Thyroid gland (tissue), 4 donors: ENCODE data around the gene LSM14B. TPM values are rescaled to one million over a fixed set of nuclear protein-coding genes. Genes with fewer than 3 reads are reported as not detected.

Source experiments
- DNase-seq, 2 donors: peaks; one replicate each; pipeline ENCODE4 v3.0.0-alpha.2; 2019
- H3K27ac ChIP-seq, 3 donors: fragments of 200-600 bp; sonication (generic); 1 replicate in 2 of 3; 2 replicates in 1 of 3; pipeline ENCODE4 v1.5.1; 2016 to 2019; ENCODE audit warnings: mild to moderate bottlenecking in 1 of 3, moderate library complexity in 1 of 3
- H3K27me3 ChIP-seq: fragments of 200-600 bp; sonication (generic); one replicate; pipeline ENCODE4 v1.5.1; 2019
- H3K36me3 ChIP-seq, 2 donors: fragments of 200-600 bp; sonication (generic); one replicate each; pipeline ENCODE4 v1.5.1; 2016 to 2019
- H3K4me1 ChIP-seq, 2 donors: fragments of 200-600 bp; sonication (generic); one replicate each; pipeline ENCODE4 v1.5.1; 2017 to 2019
- H3K4me3 ChIP-seq, 3 donors: fragments of 200-600 bp; sonication (generic); replicated peaks in 1 of 3; 1 replicate in 2 of 3; 2 replicates in 1 of 3; pipeline ENCODE4 v1.5.1; 2016; ENCODE audit warnings: mild to moderate bottlenecking in 1 of 3
- H3K9me3 ChIP-seq: fragments of 200-600 bp; sonication (generic); one replicate; pipeline ENCODE4 v1.5.1; 2017
- POLR2A ChIP-seq, 2 donors: fragments of 450-650 bp; IDR thresholded peaks; one replicate each; pipeline ENCODE4 v1.6.1; 2017; ENCODE audit warnings: antibody characterized with exemption in 2 of 2, mild to moderate bottlenecking in 2 of 2, moderate library complexity in 1 of 2
- WGBS, 2 donors: methylation state at CpG; one replicate each; pipeline ENCODE4 v1.1.5; 2017; 5-methylcytosine and 5-hydroxymethylcytosine counted together
- intact Hi-C: fragments of 100-400 bp; cut with DNase I; formaldehyde crosslinking; loops from one replicate; pipeline ENCODE4 v1.15.1; 2023
- total RNA-seq, 4 donors: library from RNA; depleted of rRNA; stranded (reverse); fragments of >200 nt; gene quantifications; one replicate each; pipeline ENCODE4 v1.2.3, GENCODE V29; 2016
- TF ChIP-seq, protein P1 (sequence below), 6 experiments: fragments of 200-600 bp in 3 of 6; fragments of 450-650 bp in 3 of 6; sonication (generic) in 3 of 6; IDR thresholded peaks; one replicate each; pipeline ENCODE4 v1.5.1; 2016 to 2019; ENCODE audit warnings: antibody characterized with exemption in 6 of 6, mild to moderate bottlenecking in 2 of 6, inconsistent platforms in 1 of 6, moderate library complexity in 1 of 6

Gene LSM14B
- total RNA-seq, 4 donors from 2014 or later = 25.3 to 27.9 (median 25.6) TPM

DNA sequence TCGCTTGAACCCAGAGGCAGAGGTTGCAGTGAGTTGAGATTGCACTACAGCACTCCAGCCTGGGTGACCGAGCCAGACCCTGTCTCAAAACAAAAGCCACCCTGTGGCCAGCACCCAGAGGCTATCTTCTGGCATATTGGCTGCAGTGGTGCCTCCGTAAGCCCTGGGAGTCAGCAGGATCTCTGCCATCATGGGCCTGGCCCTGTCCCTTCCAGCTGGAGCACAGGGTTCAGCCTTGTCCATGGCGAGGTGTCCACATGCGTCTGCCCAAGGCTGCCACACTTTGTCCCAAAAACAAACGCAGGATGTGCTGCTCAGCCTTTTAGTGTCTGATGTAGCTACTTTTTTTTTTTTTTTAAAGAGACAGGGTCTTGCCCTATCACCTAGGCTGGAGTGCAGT is 45.2 kb downstream of the LSM14B start:
- no peak for DNase-seq
- Histone ChIP-seq H3K9me3 (no peaks in the 10 kb centered on the region), H3K27ac (no peak overlapping the region), H3K36me3 (peaks cover 33 to 42% of the 10 kb centered on the region in 2 donors), H3K4me1 (no peaks in the 10 kb centered on the region), H3K27me3 (no peaks in the 10 kb centered on the region), H3K4me3 (no peak overlapping the region)
- whole genome bisulfite sequencing, 2 donors = 84 to 89% methylated on average over 6 of the region's 6 CpGs
- intact Hi-C loops = no loop called here
- TF ChIP-seq POLR2A (IDR thresholded peaks at IDR 0.05) = no peak
- TF ChIP-seq, protein P1, sequence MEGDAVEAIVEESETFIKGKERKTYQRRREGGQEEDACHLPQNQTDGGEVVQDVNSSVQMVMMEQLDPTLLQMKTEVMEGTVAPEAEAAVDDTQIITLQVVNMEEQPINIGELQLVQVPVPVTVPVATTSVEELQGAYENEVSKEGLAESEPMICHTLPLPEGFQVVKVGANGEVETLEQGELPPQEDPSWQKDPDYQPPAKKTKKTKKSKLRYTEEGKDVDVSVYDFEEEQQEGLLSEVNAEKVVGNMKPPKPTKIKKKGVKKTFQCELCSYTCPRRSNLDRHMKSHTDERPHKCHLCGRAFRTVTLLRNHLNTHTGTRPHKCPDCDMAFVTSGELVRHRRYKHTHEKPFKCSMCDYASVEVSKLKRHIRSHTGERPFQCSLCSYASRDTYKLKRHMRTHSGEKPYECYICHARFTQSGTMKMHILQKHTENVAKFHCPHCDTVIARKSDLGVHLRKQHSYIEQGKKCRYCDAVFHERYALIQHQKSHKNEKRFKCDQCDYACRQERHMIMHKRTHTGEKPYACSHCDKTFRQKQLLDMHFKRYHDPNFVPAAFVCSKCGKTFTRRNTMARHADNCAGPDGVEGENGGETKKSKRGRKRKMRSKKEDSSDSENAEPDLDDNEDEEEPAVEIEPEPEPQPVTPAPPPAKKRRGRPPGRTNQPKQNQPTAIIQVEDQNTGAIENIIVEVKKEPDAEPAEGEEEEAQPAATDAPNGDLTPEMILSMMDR (IDR thresholded peaks at IDR 0.05) = no peak

DNA sequence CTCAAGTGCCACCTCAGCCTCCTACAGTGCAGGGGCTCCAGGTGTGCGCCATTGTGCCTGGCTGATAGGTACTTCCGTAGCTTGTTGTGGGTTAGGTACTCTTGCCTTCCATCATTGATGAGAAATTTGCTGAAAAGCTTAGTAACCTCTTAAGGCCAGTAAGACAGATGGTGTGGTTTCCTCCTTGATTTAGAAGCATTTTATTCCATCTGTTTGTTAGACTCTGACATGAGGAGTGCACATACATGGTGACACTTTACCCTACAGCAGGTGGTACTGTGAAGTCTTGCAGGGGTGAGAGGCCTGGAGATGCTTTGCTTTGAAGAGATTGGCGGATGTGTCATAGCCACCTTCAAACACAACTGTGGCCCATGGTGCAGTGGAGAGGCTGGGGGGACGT is 45.8 kb downstream of the LSM14B start:
- H3K9me3 ChIP-seq = no peaks in the 10 kb centered on the region
- no peaks in the 10 kb centered on the region for H3K27me3 ChIP-seq
- 77 to 98% methylated on average over 4 of the region's 4 CpGs for WGBS, 2 donors
- no peak for DNase-seq
- no peak overlapping the region for H3K4me3 ChIP-seq
- intact Hi-C loops = no loop called here
- no peaks in the 10 kb centered on the region for H3K4me1 ChIP-seq
- no peak overlapping the region for H3K27ac ChIP-seq
- no peak for TF ChIP-seq POLR2A (IDR thresholded peaks at IDR 0.05)
- TF ChIP-seq, protein P1 (IDR thresholded peaks at IDR 0.05) = no peak
- H3K36me3 ChIP-seq = peaks cover 33 to 36% of the 10 kb centered on the region in 2 donors

DNA sequence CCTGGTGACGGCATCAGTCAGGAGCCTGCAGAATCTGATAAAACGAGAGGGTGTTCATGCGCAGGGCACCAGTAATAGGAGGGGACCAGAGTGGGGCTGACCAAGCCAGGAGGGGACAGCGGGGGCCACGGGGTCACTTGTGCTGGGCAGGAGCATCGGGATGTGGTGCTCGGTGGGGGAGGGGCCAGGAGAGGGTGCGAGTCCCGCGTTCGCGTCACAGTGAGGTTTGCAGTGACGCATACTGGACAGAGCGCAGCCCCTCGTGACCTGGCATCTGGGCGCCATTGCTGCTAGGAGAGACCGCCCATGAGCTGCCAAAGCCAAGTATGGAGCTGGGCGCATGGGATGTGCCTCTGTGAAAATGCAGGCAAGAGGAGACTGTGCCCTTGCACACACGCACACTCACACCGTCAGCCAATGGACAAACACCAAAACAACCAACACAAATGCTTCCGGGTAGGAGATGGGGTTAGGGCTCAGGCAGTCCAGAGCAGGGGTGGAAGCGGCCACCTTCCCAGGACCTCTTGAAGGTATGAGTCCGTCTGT is 46.7 kb downstream of the LSM14B start:
- H3K27me3 ChIP-seq = no peaks in the 10 kb centered on the region
- H3K9me3 ChIP-seq = no peaks in the 10 kb centered on the region
- peaks cover 30 to 31% of the 10 kb centered on the region in 2 donors for H3K36me3 ChIP-seq
- WGBS, 2 donors = 78 to 97% methylated on average over 17 to 23 of the region's 23 CpGs
- intact Hi-C loops = no loop called here
- TF ChIP-seq, protein P1 (IDR thresholded peaks at IDR 0.05) = no peak
- TF ChIP-seq POLR2A (IDR thresholded peaks at IDR 0.05) = no peak
- H3K4me3 ChIP-seq = no peak overlapping the region
- H3K27ac ChIP-seq = no peak overlapping the region
- H3K4me1 ChIP-seq = no peaks in the 10 kb centered on the region
- no peak for DNase-seq

DNA sequence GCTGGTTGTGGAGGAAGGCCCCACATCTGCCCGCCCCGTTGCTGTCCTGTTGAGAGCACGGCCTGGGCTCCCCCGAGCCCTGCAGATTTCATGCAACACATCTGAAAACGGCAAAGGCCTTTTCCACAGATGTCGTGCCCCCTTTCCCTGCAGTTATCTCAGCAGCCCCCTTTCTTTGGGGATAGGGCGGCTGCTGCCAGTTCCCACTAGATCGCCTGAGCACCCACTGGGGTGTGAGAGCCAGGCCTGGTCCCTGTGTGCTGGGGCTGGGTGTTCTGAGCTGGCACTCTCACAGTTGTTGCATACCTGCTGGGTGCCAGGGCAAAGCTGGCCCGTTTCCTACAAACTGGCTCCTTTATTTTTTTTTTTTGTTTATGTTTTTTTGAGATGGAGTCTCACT is 48.3 kb downstream of the LSM14B start:
- 86 to 89% methylated on average over 9 of the region's 9 CpGs for WGBS, 2 donors
- no peaks in the 10 kb centered on the region for H3K27me3 ChIP-seq
- intact Hi-C loops = no loop called here
- H3K27ac ChIP-seq = no peak overlapping the region
- no peak overlapping the region for H3K4me3 ChIP-seq
- TF ChIP-seq, protein P1 (IDR thresholded peaks at IDR 0.05) = no peak
- TF ChIP-seq POLR2A (IDR thresholded peaks at IDR 0.05) = no peak
- no peak for DNase-seq
- no peaks in the 10 kb centered on the region for H3K9me3 ChIP-seq
- no peaks in the 10 kb centered on the region for H3K4me1 ChIP-seq
- peaks cover 16 to 21% of the 10 kb centered on the region in 2 donors for H3K36me3 ChIP-seq

DNA sequence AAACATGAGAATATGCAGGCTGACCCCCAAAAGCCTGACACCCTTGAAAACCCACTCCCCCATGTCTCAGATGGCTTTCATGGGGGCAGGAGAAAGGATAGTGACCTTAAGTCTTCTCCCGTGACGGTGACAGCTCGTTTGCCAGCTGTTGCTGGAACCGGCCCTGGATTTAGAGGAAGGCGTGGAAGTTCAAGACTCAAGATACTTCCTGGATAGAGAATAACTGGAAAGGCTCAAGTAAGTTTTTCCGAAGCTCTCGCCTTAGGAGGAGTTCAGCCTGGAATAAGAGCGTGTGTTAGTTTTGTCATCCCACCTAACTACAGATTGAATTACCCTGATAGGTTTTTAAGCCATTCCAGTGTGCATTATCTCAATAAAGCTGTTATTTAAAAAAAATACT is 49.0 kb downstream of the LSM14B start:
- no peaks in the 10 kb centered on the region for H3K9me3 ChIP-seq
- H3K4me3 ChIP-seq = no peak overlapping the region
- peaks cover 9 to 14% of the 10 kb centered on the region in 2 donors for H3K36me3 ChIP-seq
- H3K4me1 ChIP-seq = no peaks in the 10 kb centered on the region
- no peak overlapping the region for H3K27ac ChIP-seq
- intact Hi-C loops = no loop called here
- no peaks in the 10 kb centered on the region for H3K27me3 ChIP-seq
- no peak for DNase-seq
- TF ChIP-seq, protein P1 (IDR thresholded peaks at IDR 0.05) = no peak
- no peak for TF ChIP-seq POLR2A (IDR thresholded peaks at IDR 0.05)
- 83 to 88% methylated on average over 8 of the region's 8 CpGs for WGBS, 2 donors
